Progenitor cell of endocrine pancreas (in vitro differentiated cells): ENCODE results near the gene PHKA2. TPM values are rescaled to one million over a fixed set of nuclear protein-coding genes. Genes with fewer than 3 reads are reported as not detected.

Experiments
- DNase-seq: peaks from one replicate; pipeline ENCODE4 v3.0.0; 2021; ENCODE audit warnings: low spot score; ENCODE audit not compliant: unreplicated experiment
- H3K27ac Mint-ChIP-seq: 2 replicates; pipeline ENCODE4 v1.8.0; 2021; ENCODE audit warnings: mild to moderate bottlenecking, moderate library complexity, mixed read lengths
- H3K27me3 Mint-ChIP-seq: 2 replicates; pipeline ENCODE4 v1.8.0; 2021; ENCODE audit warnings: mixed read lengths
- H3K36me3 Mint-ChIP-seq: 2 replicates; pipeline ENCODE4 v1.8.0; 2022; ENCODE audit warnings: mixed read lengths; ENCODE audit not compliant: insufficient read depth
- H3K4me1 Mint-ChIP-seq: 2 replicates; pipeline ENCODE4 v1.8.0; 2021; ENCODE audit warnings: low read depth, mixed read lengths
- H3K4me3 Mint-ChIP-seq: 2 replicates; pipeline ENCODE4 v1.8.0; 2021; ENCODE audit warnings: low read depth, mild to moderate bottlenecking, moderate library complexity, mixed read lengths
- H3K9me3 Mint-ChIP-seq: 2 replicates; pipeline ENCODE4 v1.8.0; 2021; ENCODE audit warnings: low read depth, mixed read lengths
- long read RNA-seq: library from polyadenylated mRNA; unstranded; transcript quantifications from one replicate; pipeline ENCODE4 v2.0.0, GENCODE V29; 2020
- total RNA-seq: library from RNA; stranded (reverse); gene quantifications from 2 replicates; pipeline ENCODE4 v1.2.1, GENCODE V29; 2021
- TF ChIP-seq, protein P1 (sequence below): fragments of 200-600 bp; sonication (generic); IDR thresholded peaks from one replicate; pipeline ENCODE4 v1.5.0; 2021; ENCODE audit warnings: antibody characterized with exemption, mild to moderate bottlenecking; ENCODE audit not compliant: unreplicated experiment

Gene PHKA2
- 65.9 and 71.6 TPM in 2 replicates for total RNA-seq
- long read RNA-seq, full-length matches to known transcripts, result 7 of 53 reads
- long read RNA-seq, partial matches to known transcripts, result 28 of 53 reads
- long read RNA-seq, other reads (novel, unspliced or antisense), result 18 of 53 reads

DNA sequence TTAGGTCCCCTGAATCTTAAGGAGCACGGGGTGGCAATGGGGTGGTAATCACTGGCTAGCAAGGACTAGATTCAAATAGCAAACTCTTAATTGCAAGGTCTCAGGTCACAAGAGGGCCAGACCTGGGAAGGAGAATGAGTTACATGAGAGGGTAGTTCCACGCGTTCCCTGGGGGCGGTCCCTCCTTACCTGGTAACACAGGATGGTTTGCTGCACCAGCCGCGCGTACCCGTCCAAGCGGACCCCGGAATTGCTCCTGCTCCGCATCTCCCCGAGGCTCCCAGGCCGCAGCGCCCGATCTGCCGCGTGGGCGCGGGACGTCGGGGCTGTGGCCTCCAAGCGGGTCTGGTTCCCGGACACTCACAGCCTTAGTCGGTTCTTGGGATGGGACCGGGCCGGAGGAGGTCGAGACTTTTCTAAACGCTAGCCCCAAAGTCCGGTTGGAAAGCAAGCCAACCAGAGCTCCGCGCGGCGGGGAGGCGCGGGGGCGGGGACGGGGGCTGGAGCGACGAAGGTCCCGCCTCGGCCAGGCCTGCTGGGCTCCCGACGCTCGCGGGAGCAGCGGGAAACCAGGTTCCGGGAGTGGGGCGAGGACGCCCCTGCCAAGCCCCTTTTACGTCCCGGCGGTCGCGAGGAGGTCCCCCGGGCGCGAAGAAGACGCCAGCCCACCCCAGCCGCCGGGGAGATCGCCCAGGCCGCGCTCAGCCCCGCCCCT lies at the start of gene PHKA2:
TSS of gene PHKA2 (minus strand) at position 449 of the 715 bp plus-strand sequence. CDS start at position 267, 182 bp downstream.
- Mint-ChIP-seq H3K4me1 (peaks cover 20% of the 10 kb centered on the region), H3K27me3 (no peaks in the 10 kb centered on the region), H3K36me3 (no peaks in the 10 kb centered on the region), H3K27ac (peak within 1 kb of the TSS; percentile 85), H3K9me3 (peaks cover 4% of the 10 kb centered on the region), H3K4me3 (peak within 1 kb of the TSS; percentile 81)
- peak; percentile 23 for DNase-seq
- TF ChIP-seq, protein P1, sequence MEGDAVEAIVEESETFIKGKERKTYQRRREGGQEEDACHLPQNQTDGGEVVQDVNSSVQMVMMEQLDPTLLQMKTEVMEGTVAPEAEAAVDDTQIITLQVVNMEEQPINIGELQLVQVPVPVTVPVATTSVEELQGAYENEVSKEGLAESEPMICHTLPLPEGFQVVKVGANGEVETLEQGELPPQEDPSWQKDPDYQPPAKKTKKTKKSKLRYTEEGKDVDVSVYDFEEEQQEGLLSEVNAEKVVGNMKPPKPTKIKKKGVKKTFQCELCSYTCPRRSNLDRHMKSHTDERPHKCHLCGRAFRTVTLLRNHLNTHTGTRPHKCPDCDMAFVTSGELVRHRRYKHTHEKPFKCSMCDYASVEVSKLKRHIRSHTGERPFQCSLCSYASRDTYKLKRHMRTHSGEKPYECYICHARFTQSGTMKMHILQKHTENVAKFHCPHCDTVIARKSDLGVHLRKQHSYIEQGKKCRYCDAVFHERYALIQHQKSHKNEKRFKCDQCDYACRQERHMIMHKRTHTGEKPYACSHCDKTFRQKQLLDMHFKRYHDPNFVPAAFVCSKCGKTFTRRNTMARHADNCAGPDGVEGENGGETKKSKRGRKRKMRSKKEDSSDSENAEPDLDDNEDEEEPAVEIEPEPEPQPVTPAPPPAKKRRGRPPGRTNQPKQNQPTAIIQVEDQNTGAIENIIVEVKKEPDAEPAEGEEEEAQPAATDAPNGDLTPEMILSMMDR, result no peak

DNA sequence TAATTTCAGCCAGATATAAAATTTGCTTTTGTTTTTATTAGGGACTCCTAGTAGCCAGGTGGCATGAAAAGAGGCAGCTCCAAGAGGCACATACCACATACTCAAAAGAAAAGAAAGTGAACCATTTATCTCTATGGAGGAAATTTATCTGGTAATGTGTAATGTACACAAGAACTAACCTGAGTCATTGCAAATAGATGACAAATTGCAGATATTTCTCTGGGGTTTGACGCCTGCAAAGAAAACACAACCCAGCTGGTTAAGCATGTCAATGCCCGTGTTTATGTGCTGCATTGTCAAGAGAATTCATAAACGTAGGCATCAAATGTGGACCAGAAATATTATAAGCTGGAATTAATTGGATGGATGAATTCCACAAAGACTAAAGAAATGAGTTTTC lies 46.9 kb upstream of the PHKA2 start:
- Mint-ChIP-seq H3K36me3 (no peaks in the 10 kb centered on the region), H3K9me3 (peaks cover 18% of the 10 kb centered on the region), H3K4me3 (no peak overlapping the region), H3K4me1 (peaks cover 1% of the 10 kb centered on the region), H3K27me3 (no peaks in the 10 kb centered on the region), H3K27ac (no peak overlapping the region)
- TF ChIP-seq, protein P1, result no peak
- DNase-seq, result no peak

DNA sequence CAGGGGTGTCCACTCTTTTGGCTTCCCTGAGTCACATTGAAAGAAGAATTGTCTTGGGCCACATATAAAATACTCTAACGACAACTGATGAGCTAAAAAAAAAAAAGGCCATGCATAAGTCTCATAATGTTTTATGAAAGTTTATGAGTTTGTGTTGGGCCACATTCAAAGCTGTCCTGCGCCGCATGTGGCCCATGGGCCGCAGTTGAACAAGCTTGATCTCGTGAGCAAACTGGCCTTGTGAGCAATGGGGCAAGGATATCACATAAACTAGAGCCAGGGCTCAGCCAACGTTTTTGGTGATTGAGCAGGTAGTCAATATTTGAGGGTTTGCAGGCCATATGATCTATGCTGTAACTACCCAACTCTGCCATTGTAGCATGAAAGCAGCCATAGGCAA lies 44.6 kb upstream of the PHKA2 start:
- Mint-ChIP-seq H3K9me3 (peaks cover 17% of the 10 kb centered on the region), H3K27me3 (no peaks in the 10 kb centered on the region), H3K36me3 (no peaks in the 10 kb centered on the region), H3K4me3 (no peak overlapping the region), H3K4me1 (peaks cover 1% of the 10 kb centered on the region), H3K27ac (no peak overlapping the region)
- DNase-seq, result no peak
- TF ChIP-seq, protein P1, result no peak

DNA sequence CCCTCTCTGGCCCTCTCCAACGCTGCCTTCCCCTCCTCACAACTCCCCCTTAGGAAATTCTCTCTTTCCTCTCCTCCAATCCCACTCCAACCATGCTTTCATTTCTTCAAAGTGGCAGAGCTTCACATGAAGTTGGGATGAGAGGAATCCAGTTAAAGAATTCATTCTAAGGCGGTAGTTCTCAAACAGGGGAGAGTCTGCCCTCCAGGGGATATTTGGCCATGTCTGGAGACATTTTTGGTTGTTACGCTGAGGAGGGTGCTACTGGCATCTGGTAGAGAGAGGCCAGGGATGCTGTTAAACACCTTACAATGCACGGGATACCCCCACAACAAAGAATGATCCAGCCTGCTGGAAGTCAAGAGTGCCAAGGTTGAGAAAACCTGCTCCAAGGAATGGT lies 40.5 kb upstream of the PHKA2 start:
- no peak overlapping the region for H3K27ac Mint-ChIP-seq

DNA sequence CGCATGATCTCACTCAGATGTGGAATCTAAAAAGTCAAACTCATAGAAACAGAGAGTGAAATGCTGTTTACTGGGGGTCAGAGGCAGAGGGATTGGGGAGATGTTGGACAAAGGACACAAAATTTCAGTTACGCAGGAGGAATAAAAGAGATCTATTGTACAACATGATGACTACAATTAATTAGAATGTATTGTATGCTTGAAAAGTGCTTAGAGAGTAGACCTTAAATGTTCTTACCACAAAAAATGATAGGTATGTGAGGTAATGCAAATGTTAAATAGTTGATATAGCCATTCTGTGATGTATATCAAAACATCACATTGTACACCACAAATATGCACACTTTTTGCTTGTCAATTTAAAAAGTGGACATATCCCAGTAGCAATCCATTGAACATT lies 36.1 kb upstream of the PHKA2 start:
- H3K4me1 Mint-ChIP-seq, result no peaks in the 10 kb centered on the region
- TF ChIP-seq, protein P1, result no peak
- no peak for DNase-seq
- no peaks in the 10 kb centered on the region for H3K36me3 Mint-ChIP-seq
- H3K4me3 Mint-ChIP-seq, result no peak overlapping the region
- H3K9me3 Mint-ChIP-seq, result peaks cover 7% of the 10 kb centered on the region
- H3K27ac Mint-ChIP-seq, result no peak overlapping the region
- H3K27me3 Mint-ChIP-seq, result no peaks in the 10 kb centered on the region

More for the DNA sequence above, 40.5 kb upstream of the PHKA2 start:
- TF ChIP-seq, protein P1, result no peak
- no peaks in the 10 kb centered on the region for H3K27me3 Mint-ChIP-seq
- DNase-seq, result no peak
- H3K36me3 Mint-ChIP-seq, result no peaks in the 10 kb centered on the region
- H3K9me3 Mint-ChIP-seq, result peaks cover 10% of the 10 kb centered on the region
- H3K4me3 Mint-ChIP-seq, result no peak overlapping the region
- H3K4me1 Mint-ChIP-seq, result no peaks in the 10 kb centered on the region
